GM12878 (cell line): ENCODE measurements around the gene SAMD9L.

Experiments
- ASH2L ChIP-seq: fragments of 300-600, 200-600 bp; sonication (generic); IDR thresholded peaks from 2 replicates; pipeline ENCODE4 v1.6.1; 2017; ENCODE audit warnings: low read depth, mild to moderate bottlenecking, borderline replicate concordance
- CTCF ChIP-seq, 3 experiments: IDR thresholded peaks in 2 of 3; conservative IDR thresholded peaks in 1 of 3; 2 replicates each; pipeline ENCODE4 v1.5.1; 2011; ENCODE audit warnings: low read depth in 3 of 3, low read length in 3 of 3, mild to moderate bottlenecking in 3 of 3, control low read depth in 2 of 3, moderate library complexity in 2 of 3, inconsistent platforms in 1 of 3, mixed read lengths in 1 of 3; ENCODE audit not compliant: control insufficient read depth in 2 of 3, insufficient read depth in 1 of 3; ENCODE audit errors: extremely low read depth in 1 of 3
- LARP7 ChIP-seq: fragments of 450-650 bp; IDR thresholded peaks from 2 replicates; pipeline ENCODE4 v1.6.1; 2017; ENCODE audit warnings: mild to moderate bottlenecking
- POLR2AphosphoS2 ChIP-seq: IDR thresholded peaks from 2 replicates; pipeline ENCODE4 v1.6.1; 2011; ENCODE audit warnings: low read depth, mild to moderate bottlenecking, low read length, improper control_type of control experiment, moderate library complexity
- POLR2AphosphoS5 ChIP-seq: IDR thresholded peaks from 2 replicates; pipeline ENCODE4 v1.6.1; 2011; ENCODE audit warnings: mild to moderate bottlenecking, low read length, inconsistent platforms
- REST ChIP-seq: IDR thresholded peaks from 2 replicates; pipeline ENCODE4 v1.6.1; 2012; ENCODE audit warnings: mild to moderate bottlenecking, low read depth, low read length
- SKIL ChIP-seq: fragments of 450-650 bp; IDR thresholded peaks from 2 replicates; pipeline ENCODE4 v1.6.1; 2017; ENCODE audit warnings: mild to moderate bottlenecking, low read depth, inconsistent platforms; ENCODE audit not compliant: poor library complexity, severe bottlenecking
- STAT3 ChIP-seq: IDR thresholded peaks from 2 replicates; pipeline ENCODE4 v1.6.1; 2011; ENCODE audit warnings: low read depth, low read length, improper control_type of control experiment
- TBL1XR1 ChIP-seq: IDR thresholded peaks from 2 replicates; pipeline ENCODE4 v1.6.1; 2012; ENCODE audit warnings: low read depth, low read length, improper control_type of control experiment
- USF1 ChIP-seq: IDR thresholded peaks from 2 replicates; pipeline ENCODE4 v1.6.1; 2011; ENCODE audit warnings: borderline replicate concordance, low read depth, mild to moderate bottlenecking, moderate library complexity, mixed read lengths, low read length; ENCODE audit not compliant: insufficient read depth; ENCODE audit errors: extremely low read length
- YBX1 ChIP-seq: fragments of 450-650 bp; IDR thresholded peaks from 2 replicates; pipeline ENCODE4 v1.6.1; 2016; ENCODE audit warnings: antibody characterized with exemption
- YY1 ChIP-seq: IDR thresholded peaks from 2 replicates; pipeline ENCODE4 v1.6.1; 2011; ENCODE audit warnings: low read depth, mild to moderate bottlenecking, low read length
- ZNF274 ChIP-seq: IDR thresholded peaks from one replicate; pipeline ENCODE4 v1.8.0; 2011; ENCODE audit not compliant: insufficient read length, insufficient read depth

GRCh38 chr7:93160410-93160809, 12.2 kb upstream of the SAMD9L start:
- TF ChIP-seq STAT3 (no peak), CTCF (IDR thresholded peaks at IDR 0.05 in 2 of 3, conservative IDR thresholded peaks at IDR 0.05 in 1 of 3; ENCODE audit: control insufficient read depth in 2 of 3, extremely low read depth in 1 of 3, insufficient read depth in 1 of 3, low read depth in 3 of 3, low read length in 3 of 3) (no peak), POLR2AphosphoS5 (no peak), YY1 (no peak), TBL1XR1 (no peak), REST (no peak), USF1 (no peak), LARP7 (no peak), ASH2L (no peak), SKIL (no peak), YBX1 (no peak), POLR2AphosphoS2 (no peak), ZNF274 (no peak)
